ENCODE results near the gene PEF1.
A peak's percentile ranks its signal among the peaks of the same experiment; 100 is the strongest.

PEF1 gene

DNA sequence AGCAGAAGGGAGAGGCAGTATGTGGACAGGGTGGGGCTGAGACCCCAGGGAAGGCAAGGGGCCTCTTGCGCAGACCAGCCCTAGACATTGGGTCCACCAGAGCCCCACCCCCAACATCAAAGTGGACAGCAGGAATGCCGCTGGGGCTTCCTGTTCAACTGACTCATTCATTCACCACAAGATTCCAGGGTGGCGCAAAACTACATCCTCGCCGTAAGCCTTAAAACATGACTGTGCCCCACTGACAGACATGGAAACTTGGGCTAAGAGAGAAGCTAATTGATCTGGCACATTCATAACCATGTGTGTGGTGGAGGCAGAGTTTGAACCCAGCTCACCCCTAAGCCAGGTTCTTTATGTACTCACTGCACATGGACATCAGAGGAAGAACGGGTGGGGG lies 45.2 kb upstream of the PEF1 start:
- TF ChIP-seq, protein P1, sequence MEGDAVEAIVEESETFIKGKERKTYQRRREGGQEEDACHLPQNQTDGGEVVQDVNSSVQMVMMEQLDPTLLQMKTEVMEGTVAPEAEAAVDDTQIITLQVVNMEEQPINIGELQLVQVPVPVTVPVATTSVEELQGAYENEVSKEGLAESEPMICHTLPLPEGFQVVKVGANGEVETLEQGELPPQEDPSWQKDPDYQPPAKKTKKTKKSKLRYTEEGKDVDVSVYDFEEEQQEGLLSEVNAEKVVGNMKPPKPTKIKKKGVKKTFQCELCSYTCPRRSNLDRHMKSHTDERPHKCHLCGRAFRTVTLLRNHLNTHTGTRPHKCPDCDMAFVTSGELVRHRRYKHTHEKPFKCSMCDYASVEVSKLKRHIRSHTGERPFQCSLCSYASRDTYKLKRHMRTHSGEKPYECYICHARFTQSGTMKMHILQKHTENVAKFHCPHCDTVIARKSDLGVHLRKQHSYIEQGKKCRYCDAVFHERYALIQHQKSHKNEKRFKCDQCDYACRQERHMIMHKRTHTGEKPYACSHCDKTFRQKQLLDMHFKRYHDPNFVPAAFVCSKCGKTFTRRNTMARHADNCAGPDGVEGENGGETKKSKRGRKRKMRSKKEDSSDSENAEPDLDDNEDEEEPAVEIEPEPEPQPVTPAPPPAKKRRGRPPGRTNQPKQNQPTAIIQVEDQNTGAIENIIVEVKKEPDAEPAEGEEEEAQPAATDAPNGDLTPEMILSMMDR (IDR thresholded peaks at IDR 0.05; ENCODE audit: insufficient read depth, low read length, poor library complexity, severe bottlenecking): no peak

DNA sequence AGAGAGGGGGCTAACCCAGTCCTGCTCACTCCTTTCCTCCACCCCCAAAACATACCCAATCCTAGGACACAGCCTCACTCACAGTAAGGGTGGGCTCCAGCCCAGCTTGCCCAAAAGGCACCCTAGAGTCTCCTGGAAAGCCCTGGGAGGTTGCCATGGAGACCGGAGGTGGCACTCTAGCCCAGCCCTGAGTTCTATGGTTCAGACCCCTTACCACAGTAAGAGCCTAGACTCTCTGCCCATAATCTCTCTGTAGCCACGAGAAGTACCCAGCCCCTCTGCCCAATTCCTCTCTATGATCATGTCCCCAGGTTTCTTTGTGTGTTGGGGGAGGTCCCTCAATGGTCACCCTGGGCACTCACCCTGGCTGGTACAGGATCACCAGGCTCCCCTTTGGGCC lies 44.7 kb upstream of the PEF1 start:
- Histone ChIP-seq H3K4me3 (replicated peaks; ENCODE audit: low read depth, low read length) (no peak overlapping the region), H3K27me3 (replicated peaks; ENCODE audit: control insufficient read depth, insufficient read depth, low read length) (no peaks in the 10 kb centered on the region; the same call in 1 of the 2 replicates), H3K36me3 (ENCODE audit: control insufficient read depth, insufficient read depth, low read length) (no peaks in the 10 kb centered on the region)
- TF ChIP-seq, protein P1 (IDR thresholded peaks at IDR 0.05; ENCODE audit: insufficient read depth, low read length, poor library complexity, severe bottlenecking): no peak
- no peak for DNase-seq (ENCODE audit: extremely low read depth, insufficient read length)

More for the DNA sequence above, 45.2 kb upstream of the PEF1 start:
- DNase-seq (ENCODE audit: extremely low read depth, insufficient read length): no peak
- H3K27me3 ChIP-seq (replicated peaks; ENCODE audit: control insufficient read depth, insufficient read depth, low read length): no peaks in the 10 kb centered on the region; the same call in 1 of the 2 replicates
- no peaks in the 10 kb centered on the region for H3K36me3 ChIP-seq (ENCODE audit: control insufficient read depth, insufficient read depth, low read length)
- no peak overlapping the region for H3K4me3 ChIP-seq (replicated peaks; ENCODE audit: low read depth, low read length)

DNA sequence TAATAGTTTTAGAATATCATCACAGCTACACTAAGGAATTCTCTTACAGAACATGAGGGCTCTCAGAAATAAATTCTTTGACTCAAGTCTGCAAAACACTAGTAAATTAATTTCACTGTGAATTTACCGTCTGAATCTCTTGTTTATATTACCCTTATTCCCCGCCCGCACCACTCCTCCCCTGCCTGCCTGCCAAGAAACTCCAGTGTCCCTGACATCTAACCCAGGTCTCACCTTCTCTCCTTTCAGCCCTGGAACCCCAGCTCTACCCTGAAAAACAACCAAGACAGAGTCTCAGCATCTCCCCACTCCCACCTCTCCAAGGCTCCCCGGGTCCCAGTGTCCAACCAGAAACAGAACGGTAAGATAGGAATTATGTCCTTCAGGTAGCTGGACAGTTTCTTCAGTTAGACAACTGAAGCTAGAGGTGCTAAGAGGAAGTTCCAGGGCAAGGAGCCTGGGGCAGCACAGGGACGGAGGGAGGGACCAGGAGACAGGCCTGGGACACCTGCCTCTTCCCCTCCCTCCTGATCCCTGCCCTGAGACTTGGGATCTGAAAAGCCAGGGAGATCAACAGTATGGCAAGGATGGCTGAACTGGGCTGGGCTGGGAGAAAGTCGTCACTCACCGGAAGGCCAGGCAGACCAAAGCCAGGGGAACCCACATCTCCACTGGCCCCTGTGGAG lies 43.7 kb upstream of the PEF1 start:
- DNase-seq (ENCODE audit: extremely low read depth, insufficient read length): no peak
- no peak overlapping the region for H3K4me3 ChIP-seq (replicated peaks; ENCODE audit: low read depth, low read length)
- H3K27me3 ChIP-seq (replicated peaks; ENCODE audit: control insufficient read depth, insufficient read depth, low read length): peaks cover 1% of the 10 kb centered on the region
- TF ChIP-seq, protein P1 (IDR thresholded peaks at IDR 0.05; ENCODE audit: insufficient read depth, low read length, poor library complexity, severe bottlenecking): no peak
- no peaks in the 10 kb centered on the region for H3K36me3 ChIP-seq (ENCODE audit: control insufficient read depth, insufficient read depth, low read length)

DNA sequence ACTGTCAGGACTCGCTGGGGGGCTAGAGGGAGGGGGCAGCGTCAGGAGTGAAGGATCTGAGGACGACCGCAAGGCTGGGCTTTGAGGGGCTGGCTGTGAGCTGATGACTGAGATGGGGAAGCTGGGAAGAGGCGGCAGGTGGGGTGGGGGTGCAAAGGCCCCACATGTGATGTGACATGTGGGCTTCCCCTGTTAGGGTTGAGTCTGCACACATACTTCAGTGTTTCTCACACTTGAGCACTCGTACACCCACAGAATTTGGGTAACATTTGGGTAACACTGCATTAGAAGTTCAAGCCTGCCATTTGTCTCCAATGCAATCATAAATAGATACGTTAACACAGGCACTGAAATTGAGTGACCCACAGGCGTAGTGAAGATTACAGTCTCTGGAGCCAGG lies 42.9 kb upstream of the PEF1 start:
- no peak for DNase-seq (ENCODE audit: extremely low read depth, insufficient read length)
- Histone ChIP-seq H3K4me3 (replicated peaks; ENCODE audit: low read depth, low read length) (no peak overlapping the region), H3K36me3 (ENCODE audit: control insufficient read depth, insufficient read depth, low read length) (no peaks in the 10 kb centered on the region), H3K27me3 (replicated peaks; ENCODE audit: control insufficient read depth, insufficient read depth, low read length) (peaks cover 1% of the 10 kb centered on the region)
- TF ChIP-seq, protein P1 (IDR thresholded peaks at IDR 0.05; ENCODE audit: insufficient read depth, low read length, poor library complexity, severe bottlenecking): no peak

DNA sequence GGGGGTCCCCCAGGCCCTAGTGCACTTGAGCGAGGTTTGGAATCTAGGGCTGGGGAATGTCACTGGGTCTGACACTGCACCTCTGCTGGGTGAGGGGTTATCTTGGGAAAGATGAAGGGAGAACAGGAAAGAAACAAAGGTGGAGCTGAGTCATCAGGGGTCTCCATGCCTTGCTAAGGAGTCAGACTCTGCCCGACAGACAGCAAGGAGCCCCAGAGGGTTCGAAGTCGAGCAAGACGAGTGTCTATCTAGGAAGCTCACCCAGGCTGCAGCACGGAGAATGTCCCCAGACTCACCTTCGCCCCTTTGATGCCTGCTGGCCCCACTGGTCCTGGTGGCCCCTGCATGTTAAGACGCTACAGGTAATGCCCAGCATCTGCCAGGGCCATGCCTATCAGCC lies 41.1 kb upstream of the PEF1 start:
- no peaks in the 10 kb centered on the region for H3K36me3 ChIP-seq (ENCODE audit: control insufficient read depth, insufficient read depth, low read length)
- H3K27me3 ChIP-seq (replicated peaks; ENCODE audit: control insufficient read depth, insufficient read depth, low read length): peaks cover 1% of the 10 kb centered on the region
- DNase-seq (ENCODE audit: extremely low read depth, insufficient read length): no peak
- no peak overlapping the region for H3K4me3 ChIP-seq (replicated peaks; ENCODE audit: low read depth, low read length)
- TF ChIP-seq, protein P1 (IDR thresholded peaks at IDR 0.05; ENCODE audit: insufficient read depth, low read length, poor library complexity, severe bottlenecking): no peak

DNA sequence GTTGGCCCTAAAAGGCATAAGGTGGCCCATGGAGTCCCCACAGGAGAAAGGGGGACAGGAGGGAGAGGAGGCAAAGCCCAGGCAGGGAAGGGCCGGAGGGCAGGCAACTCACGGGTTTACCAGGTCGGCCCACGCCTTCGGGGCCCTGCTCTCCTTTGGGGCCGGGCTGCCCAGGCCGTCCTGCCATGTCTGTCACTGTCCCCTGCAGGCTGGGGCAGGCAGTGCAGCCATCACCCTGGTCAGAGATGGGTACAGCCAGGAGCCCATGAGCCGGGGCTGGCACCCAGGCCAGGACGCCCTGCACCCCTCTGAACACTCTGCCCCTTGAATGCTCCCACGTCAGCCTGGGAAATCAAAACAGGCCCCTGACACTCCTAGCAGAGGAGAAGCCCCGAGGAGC lies 39.3 kb upstream of the PEF1 start:
- H3K36me3 ChIP-seq (ENCODE audit: control insufficient read depth, insufficient read depth, low read length): no peaks in the 10 kb centered on the region
- TF ChIP-seq, protein P1 (IDR thresholded peaks at IDR 0.05; ENCODE audit: insufficient read depth, low read length, poor library complexity, severe bottlenecking): peak; percentile 69
- no peak for DNase-seq (ENCODE audit: extremely low read depth, insufficient read length)
- peaks cover 1% of the 10 kb centered on the region for H3K27me3 ChIP-seq (replicated peaks; ENCODE audit: control insufficient read depth, insufficient read depth, low read length)
- no peak overlapping the region for H3K4me3 ChIP-seq (replicated peaks; ENCODE audit: low read depth, low read length)

Measured in GM06990 (cell line).